K562 (cell line): ENCODE measurements around the gene DBT.

Source experiments
- CEBPB ChIP-seq: fragments of 450-650 bp; IDR thresholded peaks from 2 replicates; pipeline ENCODE4 v1.6.1; 2016; ENCODE audit warnings: missing genetic modification characterization, missing compliant biosample characterization
- DPF2 ChIP-seq: fragments of 450-650 bp; IDR thresholded peaks from 2 replicates; pipeline ENCODE4 v1.6.1; 2016
- EZH2 ChIP-seq: IDR thresholded peaks from 2 replicates; pipeline ENCODE4 v1.6.1; 2012; ENCODE audit warnings: low read depth, mild to moderate bottlenecking, inconsistent platforms, low read length, borderline replicate concordance
- HDAC2 ChIP-seq: fragments of 450-650 bp; IDR thresholded peaks from 2 replicates; pipeline ENCODE4 v1.6.1; 2016; ENCODE audit warnings: mild to moderate bottlenecking
- NFIC ChIP-seq: fragments of 450-650 bp; IDR thresholded peaks from 2 replicates; pipeline ENCODE4 v1.6.1; 2017; ENCODE audit warnings: mild to moderate bottlenecking, inconsistent platforms
- NFRKB ChIP-seq: fragments of 450-650 bp; IDR thresholded peaks from 2 replicates; pipeline ENCODE4 v1.6.1; 2016; ENCODE audit warnings: low read depth
- NFYB ChIP-seq: IDR thresholded peaks from 2 replicates; pipeline ENCODE4 v1.6.1; 2011; ENCODE audit warnings: mild to moderate bottlenecking, moderate library complexity; ENCODE audit not compliant: insufficient read length; ENCODE audit errors: extremely low read depth
- POLR2G ChIP-seq: fragments of 200-400 bp; formaldehyde crosslinking; IDR thresholded peaks from 2 replicates; pipeline ENCODE4 v1.6.1; 2017; ENCODE audit warnings: low read depth, mild to moderate bottlenecking, antibody characterized with exemption, low read length, moderate library complexity
- ZNF644 ChIP-seq: fragments of 200-800 bp; sonication (Bioruptor generic); IDR thresholded peaks from 2 replicates; pipeline ENCODE4 v1.6.1; 2016; ENCODE audit warnings: low read depth, missing genetic modification characterization, missing compliant biosample characterization
- TF ChIP-seq, protein P1 (sequence below): fragments of 200-600 bp; sonication (generic); IDR thresholded peaks from one replicate; pipeline ENCODE4 v1.6.1; 2012; ENCODE audit warnings: mild to moderate bottlenecking, low read depth, low read length, inconsistent platforms
- TF ChIP-seq, protein P2 (sequence below), 2 experiments: fragments of 200-800 bp in 1 of 2; sonication (Bioruptor generic) in 1 of 2; sonication (generic) in 1 of 2; formaldehyde crosslinking in 1 of 2; IDR thresholded peaks in 1 of 2; conservative IDR thresholded peaks in 1 of 2; 2 replicates each; pipeline versions ENCODE4 v1.5.0 to v1.6.1; 2016 to 2020; ENCODE audit warnings: missing compliant biosample characterization in 1 of 2, missing genetic modification characterization in 1 of 2, missing genetic modification reagents in 1 of 2

DNA sequence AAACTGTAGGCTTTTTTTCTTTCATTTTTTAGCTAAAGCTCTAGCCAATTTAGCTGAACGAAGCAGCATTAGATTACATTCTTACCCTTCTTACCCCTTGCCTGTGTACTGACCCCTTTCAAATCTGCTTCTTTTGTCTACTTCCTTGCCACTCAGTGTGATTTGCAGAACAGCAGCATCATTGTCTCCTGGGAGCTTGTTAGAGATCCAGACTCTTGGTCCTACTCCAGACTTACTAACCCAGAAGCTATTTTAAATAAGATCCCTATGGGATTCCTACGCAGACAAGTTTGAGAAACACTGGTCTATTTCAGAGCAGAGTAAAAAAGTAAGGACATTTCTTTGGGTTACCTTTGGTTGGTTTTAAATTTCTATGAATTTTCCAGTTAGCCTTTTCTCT, 85.4 kb downstream of the DBT start:
- TF ChIP-seq CEBPB (tag) (no peak), NFYB (no peak), DPF2 (no peak), POLR2G (no peak), ZNF644 (tag) (no peak), NFIC (no peak), NFRKB (no peak), HDAC2 (no peak), EZH2 (no peak)
- TF ChIP-seq, protein P1, sequence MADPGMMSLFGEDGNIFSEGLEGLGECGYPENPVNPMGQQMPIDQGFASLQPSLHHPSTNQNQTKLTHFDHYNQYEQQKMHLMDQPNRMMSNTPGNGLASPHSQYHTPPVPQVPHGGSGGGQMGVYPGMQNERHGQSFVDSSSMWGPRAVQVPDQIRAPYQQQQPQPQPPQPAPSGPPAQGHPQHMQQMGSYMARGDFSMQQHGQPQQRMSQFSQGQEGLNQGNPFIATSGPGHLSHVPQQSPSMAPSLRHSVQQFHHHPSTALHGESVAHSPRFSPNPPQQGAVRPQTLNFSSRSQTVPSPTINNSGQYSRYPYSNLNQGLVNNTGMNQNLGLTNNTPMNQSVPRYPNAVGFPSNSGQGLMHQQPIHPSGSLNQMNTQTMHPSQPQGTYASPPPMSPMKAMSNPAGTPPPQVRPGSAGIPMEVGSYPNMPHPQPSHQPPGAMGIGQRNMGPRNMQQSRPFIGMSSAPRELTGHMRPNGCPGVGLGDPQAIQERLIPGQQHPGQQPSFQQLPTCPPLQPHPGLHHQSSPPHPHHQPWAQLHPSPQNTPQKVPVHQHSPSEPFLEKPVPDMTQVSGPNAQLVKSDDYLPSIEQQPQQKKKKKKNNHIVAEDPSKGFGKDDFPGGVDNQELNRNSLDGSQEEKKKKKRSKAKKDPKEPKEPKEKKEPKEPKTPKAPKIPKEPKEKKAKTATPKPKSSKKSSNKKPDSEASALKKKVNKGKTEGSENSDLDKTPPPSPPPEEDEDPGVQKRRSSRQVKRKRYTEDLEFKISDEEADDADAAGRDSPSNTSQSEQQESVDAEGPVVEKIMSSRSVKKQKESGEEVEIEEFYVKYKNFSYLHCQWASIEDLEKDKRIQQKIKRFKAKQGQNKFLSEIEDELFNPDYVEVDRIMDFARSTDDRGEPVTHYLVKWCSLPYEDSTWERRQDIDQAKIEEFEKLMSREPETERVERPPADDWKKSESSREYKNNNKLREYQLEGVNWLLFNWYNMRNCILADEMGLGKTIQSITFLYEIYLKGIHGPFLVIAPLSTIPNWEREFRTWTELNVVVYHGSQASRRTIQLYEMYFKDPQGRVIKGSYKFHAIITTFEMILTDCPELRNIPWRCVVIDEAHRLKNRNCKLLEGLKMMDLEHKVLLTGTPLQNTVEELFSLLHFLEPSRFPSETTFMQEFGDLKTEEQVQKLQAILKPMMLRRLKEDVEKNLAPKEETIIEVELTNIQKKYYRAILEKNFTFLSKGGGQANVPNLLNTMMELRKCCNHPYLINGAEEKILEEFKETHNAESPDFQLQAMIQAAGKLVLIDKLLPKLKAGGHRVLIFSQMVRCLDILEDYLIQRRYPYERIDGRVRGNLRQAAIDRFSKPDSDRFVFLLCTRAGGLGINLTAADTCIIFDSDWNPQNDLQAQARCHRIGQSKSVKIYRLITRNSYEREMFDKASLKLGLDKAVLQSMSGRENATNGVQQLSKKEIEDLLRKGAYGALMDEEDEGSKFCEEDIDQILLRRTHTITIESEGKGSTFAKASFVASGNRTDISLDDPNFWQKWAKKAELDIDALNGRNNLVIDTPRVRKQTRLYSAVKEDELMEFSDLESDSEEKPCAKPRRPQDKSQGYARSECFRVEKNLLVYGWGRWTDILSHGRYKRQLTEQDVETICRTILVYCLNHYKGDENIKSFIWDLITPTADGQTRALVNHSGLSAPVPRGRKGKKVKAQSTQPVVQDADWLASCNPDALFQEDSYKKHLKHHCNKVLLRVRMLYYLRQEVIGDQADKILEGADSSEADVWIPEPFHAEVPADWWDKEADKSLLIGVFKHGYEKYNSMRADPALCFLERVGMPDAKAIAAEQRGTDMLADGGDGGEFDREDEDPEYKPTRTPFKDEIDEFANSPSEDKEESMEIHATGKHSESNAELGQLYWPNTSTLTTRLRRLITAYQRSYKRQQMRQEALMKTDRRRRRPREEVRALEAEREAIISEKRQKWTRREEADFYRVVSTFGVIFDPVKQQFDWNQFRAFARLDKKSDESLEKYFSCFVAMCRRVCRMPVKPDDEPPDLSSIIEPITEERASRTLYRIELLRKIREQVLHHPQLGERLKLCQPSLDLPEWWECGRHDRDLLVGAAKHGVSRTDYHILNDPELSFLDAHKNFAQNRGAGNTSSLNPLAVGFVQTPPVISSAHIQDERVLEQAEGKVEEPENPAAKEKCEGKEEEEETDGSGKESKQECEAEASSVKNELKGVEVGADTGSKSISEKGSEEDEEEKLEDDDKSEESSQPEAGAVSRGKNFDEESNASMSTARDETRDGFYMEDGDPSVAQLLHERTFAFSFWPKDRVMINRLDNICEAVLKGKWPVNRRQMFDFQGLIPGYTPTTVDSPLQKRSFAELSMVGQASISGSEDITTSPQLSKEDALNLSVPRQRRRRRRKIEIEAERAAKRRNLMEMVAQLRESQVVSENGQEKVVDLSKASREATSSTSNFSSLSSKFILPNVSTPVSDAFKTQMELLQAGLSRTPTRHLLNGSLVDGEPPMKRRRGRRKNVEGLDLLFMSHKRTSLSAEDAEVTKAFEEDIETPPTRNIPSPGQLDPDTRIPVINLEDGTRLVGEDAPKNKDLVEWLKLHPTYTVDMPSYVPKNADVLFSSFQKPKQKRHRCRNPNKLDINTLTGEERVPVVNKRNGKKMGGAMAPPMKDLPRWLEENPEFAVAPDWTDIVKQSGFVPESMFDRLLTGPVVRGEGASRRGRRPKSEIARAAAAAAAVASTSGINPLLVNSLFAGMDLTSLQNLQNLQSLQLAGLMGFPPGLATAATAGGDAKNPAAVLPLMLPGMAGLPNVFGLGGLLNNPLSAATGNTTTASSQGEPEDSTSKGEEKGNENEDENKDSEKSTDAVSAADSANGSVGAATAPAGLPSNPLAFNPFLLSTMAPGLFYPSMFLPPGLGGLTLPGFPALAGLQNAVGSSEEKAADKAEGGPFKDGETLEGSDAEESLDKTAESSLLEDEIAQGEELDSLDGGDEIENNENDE: no peak
- TF ChIP-seq, protein P2, sequence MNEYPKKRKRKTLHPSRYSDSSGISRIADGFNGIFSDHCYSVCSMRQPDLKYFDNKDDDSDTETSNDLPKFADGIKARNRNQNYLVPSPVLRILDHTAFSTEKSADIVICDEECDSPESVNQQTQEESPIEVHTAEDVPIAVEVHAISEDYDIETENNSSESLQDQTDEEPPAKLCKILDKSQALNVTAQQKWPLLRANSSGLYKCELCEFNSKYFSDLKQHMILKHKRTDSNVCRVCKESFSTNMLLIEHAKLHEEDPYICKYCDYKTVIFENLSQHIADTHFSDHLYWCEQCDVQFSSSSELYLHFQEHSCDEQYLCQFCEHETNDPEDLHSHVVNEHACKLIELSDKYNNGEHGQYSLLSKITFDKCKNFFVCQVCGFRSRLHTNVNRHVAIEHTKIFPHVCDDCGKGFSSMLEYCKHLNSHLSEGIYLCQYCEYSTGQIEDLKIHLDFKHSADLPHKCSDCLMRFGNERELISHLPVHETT (CRISPR knock-in tag; conservative IDR thresholded peaks at IDR 0.05 in 1 of 2, IDR thresholded peaks at IDR 0.05 in 1 of 2): no peak
